Testis (tissue), 3 donors: ENCODE data around the gene ST7. TPM values are rescaled to one million over a fixed set of nuclear protein-coding genes. Genes with fewer than 3 reads are reported as not detected.

Experiments used
- DNase-seq: peaks from one replicate; pipeline ENCODE4 v3.0.0-alpha.2; 2019
- H3K27ac ChIP-seq, 2 donors: fragments of 200-600 bp; sonication (generic); one replicate each; pipeline ENCODE4 v1.5.1; 2019
- H3K27me3 ChIP-seq: fragments of 200-600 bp; sonication (generic); one replicate; pipeline ENCODE4 v1.5.1; 2019
- H3K36me3 ChIP-seq: fragments of 200-600 bp; sonication (generic); one replicate; pipeline ENCODE4 v1.5.1; 2017; ENCODE audit warnings: low read depth; ENCODE audit errors: missing control alignments
- H3K4me1 ChIP-seq: fragments of 200-600 bp; sonication (generic); one replicate; pipeline ENCODE4 v1.5.1; 2019
- H3K4me3 ChIP-seq, 2 donors: fragments of 200-600 bp; sonication (generic); one replicate each; pipeline ENCODE4 v1.5.1; 2017 to 2019
- H3K9me3 ChIP-seq: fragments of 200-600 bp; sonication (generic); one replicate; pipeline ENCODE4 v1.5.1; 2017
- POLR2A ChIP-seq: fragments of 450-650 bp; IDR thresholded peaks from one replicate; pipeline ENCODE4 v1.6.1; 2017; ENCODE audit warnings: antibody characterized with exemption, mild to moderate bottlenecking, moderate library complexity
- WGBS, 2 donors: methylation state at CpG; one replicate each; pipeline ENCODE4 v1.1.5; 2018; 5-methylcytosine and 5-hydroxymethylcytosine counted together
- intact Hi-C: fragments of 100-400 bp; cut with DNase I; formaldehyde crosslinking; loops from one replicate; pipeline ENCODE4 v1.15.1; 2023; ENCODE audit warnings: low total_unique reads
- polyA plus RNA-seq: library from polyadenylated mRNA; stranded (reverse); fragments of 350-450 nt; fragmentation: Illumina TruSeq; extraction: RNeasy Lipid Tissue Mini Kit (QIAGEN cat#74804); gene quantifications from one replicate; pipeline ENCODE4 v1.2.3, GENCODE V29; 2014; ENCODE audit warnings: low read depth, low replicate concordance; ENCODE audit not compliant: insufficient read depth
- total RNA-seq, 2 donors: library from RNA; depleted of rRNA; stranded (reverse); fragments of >200 nt; gene quantifications; one replicate each; pipeline ENCODE4 v1.2.3, GENCODE V29; 2016
- TF ChIP-seq, protein P1 (sequence below), 3 experiments: fragments of 450-650 bp in 2 of 3; fragments of 200-600 bp in 1 of 3; sonication (generic) in 1 of 3; IDR thresholded peaks; one replicate each; pipeline ENCODE4 v1.5.1; 2016 to 2019; ENCODE audit warnings: antibody characterized with exemption in 3 of 3, mild to moderate bottlenecking in 2 of 3, moderate library complexity in 1 of 3

ST7 gene
- total and polyA plus RNA-seq, 3 donors from 2014 or later, result 15.9 to 25.3 (median 23.2) TPM

DNA sequence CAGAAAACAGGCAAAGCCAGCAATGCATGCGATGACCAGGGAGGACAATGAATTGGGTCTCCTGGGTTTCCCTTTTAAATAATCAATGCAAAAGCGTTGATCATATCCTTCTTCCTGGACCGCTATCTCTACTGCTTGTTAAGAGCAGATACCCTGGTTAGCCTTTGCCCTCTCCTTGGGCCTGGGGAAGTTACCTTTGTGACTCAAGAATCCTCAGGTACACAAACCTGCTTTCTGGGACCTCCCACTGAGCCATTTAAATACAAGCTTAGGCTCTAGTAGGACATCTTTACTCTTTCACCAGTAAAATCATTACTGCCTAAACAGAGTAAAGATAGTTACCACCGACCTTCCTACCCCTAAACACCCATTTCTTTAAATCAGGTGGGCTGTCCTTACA lies 195.7 kb downstream of the ST7 start:
- Histone ChIP-seq H3K4me3 (no peak overlapping the region), H3K9me3 (no peaks in the 10 kb centered on the region), H3K27me3 (no peaks in the 10 kb centered on the region), H3K4me1 (no peaks in the 10 kb centered on the region), H3K36me3 (no peaks in the 10 kb centered on the region), H3K27ac (no peak overlapping the region)
- no peak for DNase-seq
- TF ChIP-seq, protein P1, sequence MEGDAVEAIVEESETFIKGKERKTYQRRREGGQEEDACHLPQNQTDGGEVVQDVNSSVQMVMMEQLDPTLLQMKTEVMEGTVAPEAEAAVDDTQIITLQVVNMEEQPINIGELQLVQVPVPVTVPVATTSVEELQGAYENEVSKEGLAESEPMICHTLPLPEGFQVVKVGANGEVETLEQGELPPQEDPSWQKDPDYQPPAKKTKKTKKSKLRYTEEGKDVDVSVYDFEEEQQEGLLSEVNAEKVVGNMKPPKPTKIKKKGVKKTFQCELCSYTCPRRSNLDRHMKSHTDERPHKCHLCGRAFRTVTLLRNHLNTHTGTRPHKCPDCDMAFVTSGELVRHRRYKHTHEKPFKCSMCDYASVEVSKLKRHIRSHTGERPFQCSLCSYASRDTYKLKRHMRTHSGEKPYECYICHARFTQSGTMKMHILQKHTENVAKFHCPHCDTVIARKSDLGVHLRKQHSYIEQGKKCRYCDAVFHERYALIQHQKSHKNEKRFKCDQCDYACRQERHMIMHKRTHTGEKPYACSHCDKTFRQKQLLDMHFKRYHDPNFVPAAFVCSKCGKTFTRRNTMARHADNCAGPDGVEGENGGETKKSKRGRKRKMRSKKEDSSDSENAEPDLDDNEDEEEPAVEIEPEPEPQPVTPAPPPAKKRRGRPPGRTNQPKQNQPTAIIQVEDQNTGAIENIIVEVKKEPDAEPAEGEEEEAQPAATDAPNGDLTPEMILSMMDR (IDR thresholded peaks at IDR 0.05), result no peak
- TF ChIP-seq POLR2A, result no peak
- intact Hi-C loops, result no loop called here
- 95 to 97% methylated on average over 4 of the region's 4 CpGs for whole genome bisulfite sequencing, 2 donors

DNA sequence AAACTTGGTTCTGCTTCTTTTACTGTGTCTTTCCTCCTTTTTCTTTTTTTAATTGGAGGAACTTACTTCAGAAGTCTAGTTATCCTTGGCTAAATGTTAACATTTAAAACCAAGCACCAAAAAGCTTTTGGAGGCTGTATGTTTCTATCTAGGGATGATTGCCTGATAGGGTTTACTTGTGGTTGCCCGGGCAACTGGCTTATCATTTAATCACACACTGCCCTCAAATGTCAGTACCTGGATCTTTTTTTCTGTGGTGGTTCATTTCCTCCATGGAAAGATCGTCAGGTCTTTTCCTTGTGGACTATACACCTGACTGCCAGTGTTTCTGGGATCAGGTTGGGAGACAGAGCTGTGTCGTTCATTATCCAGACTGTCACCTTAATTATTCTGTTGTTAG lies 196.4 kb downstream of the ST7 start:
- Histone ChIP-seq H3K27me3 (no peaks in the 10 kb centered on the region), H3K4me3 (no peak overlapping the region), H3K27ac (no peak overlapping the region), H3K9me3 (no peaks in the 10 kb centered on the region), H3K4me1 (no peaks in the 10 kb centered on the region), H3K36me3 (no peaks in the 10 kb centered on the region)
- intact Hi-C loops, result no loop called here
- 79 to 94% methylated on average over 3 of the region's 3 CpGs for WGBS, 2 donors
- TF ChIP-seq, protein P1 (IDR thresholded peaks at IDR 0.05), result no peak
- no peak for TF ChIP-seq POLR2A
- DNase-seq, result no peak

DNA sequence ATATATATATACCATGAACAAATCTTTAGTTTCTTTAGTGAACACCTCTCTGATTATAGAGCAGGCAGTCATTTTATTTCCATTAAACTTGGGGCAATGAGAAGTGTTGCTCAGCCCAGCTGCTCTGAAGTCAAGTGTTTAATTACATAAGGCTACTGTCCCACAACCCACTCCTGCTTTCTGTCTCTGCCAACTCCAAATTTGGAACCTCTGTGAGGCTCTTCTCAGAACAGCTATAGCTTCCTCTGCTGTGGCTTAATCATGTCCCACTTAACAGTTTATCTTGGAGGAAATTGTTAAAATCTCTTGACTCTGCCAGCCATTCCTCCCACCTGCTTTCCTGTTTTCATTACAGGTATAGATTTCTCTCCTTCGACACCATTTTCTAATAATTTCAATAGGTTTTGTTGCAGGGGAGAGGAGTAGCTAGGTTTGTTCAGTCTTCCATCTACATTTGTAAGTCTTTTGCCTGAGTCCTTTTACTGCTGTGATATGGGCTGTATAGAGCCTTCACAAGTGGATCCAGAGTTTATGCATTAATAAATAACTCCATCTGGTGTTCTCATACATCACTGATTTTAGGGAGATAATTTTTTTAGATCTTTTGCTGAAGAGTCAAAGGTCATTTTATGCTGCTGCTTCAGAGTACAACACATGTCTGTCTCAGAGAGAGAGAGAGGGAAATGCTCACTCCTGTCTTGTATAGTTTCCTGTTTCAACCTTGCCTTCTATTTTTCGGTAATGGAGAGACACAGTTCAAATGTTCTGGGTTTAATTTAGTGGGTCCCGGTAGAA lies 199.1 kb downstream of the ST7 start:
- no peaks in the 10 kb centered on the region for H3K36me3 ChIP-seq
- H3K4me1 ChIP-seq, result no peaks in the 10 kb centered on the region
- H3K9me3 ChIP-seq, result no peaks in the 10 kb centered on the region
- 83 to 89% methylated on average over 3 of the region's 3 CpGs for WGBS, 2 donors
- no peak for DNase-seq
- H3K27ac ChIP-seq, result no peak overlapping the region
- no peak for TF ChIP-seq POLR2A
- TF ChIP-seq, protein P1 (IDR thresholded peaks at IDR 0.05), result no peak
- H3K4me3 ChIP-seq, result no peak overlapping the region
- H3K27me3 ChIP-seq, result no peaks in the 10 kb centered on the region
- intact Hi-C loops, result no loop called here

DNA sequence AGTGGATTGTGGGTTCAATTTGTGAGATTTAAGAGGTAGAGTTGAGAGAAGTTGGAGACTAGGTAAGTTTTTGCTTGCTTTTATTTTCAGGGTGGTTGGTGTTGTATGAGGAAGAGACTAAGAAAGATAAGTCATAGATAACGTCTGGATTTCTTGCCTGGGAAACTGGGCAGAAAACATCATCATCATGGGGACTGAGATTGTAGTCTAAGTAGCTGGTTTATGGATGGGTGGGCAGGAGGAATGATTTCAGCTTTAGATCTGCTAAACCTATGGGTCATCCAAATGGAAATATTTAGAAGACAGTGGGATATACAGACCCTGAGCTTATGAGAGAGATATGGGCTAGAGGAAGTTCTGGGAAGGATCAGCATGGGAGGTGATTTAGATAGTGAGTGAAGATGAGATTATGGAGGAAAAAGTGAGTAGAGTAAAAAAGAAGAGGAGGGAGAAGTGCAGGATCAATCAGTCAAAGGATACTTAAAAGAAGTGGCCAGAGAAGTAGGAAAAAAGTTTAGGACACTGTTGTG lies 199.8 kb downstream of the ST7 start:
- Histone ChIP-seq H3K36me3 (no peaks in the 10 kb centered on the region), H3K4me1 (no peaks in the 10 kb centered on the region), H3K27me3 (no peaks in the 10 kb centered on the region), H3K9me3 (no peaks in the 10 kb centered on the region), H3K27ac (no peak overlapping the region), H3K4me3 (no peak overlapping the region)
- intact Hi-C loops, result no loop called here
- no peak for DNase-seq
- TF ChIP-seq, protein P1 (IDR thresholded peaks at IDR 0.05), result no peak
- no peak for TF ChIP-seq POLR2A
- WGBS, 2 donors, result 72 to 79% methylated on average over 1 of the region's 1 CpG

DNA sequence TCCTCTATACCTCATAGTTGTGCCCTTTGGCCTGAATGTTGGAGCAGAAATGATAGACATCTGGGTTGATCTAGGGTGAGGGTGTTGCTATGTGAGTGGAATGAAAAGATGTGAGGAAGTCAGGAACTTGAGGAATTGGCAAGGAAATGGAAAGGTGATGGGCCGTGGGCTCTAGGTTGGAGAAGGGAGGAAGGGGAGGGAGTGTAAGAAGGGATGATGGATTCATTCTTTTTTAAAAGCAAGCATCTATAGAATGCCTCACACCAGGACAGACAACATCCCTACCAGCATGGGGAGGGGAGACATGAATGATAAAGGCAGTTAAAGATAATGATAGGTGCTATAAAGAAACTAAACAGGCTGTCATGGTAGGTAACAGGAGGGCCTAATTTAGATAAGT lies 201.4 kb downstream of the ST7 start:
- H3K9me3 ChIP-seq, result no peaks in the 10 kb centered on the region
- H3K4me1 ChIP-seq, result no peaks in the 10 kb centered on the region
- no peak for DNase-seq
- 95 to 100% methylated on average over 1 of the region's 1 CpG for WGBS, 2 donors
- no peaks in the 10 kb centered on the region for H3K36me3 ChIP-seq
- TF ChIP-seq, protein P1 (IDR thresholded peaks at IDR 0.05), result no peak
- H3K27me3 ChIP-seq, result no peaks in the 10 kb centered on the region
- H3K27ac ChIP-seq, result no peak overlapping the region
- intact Hi-C loops, result no loop called here
- H3K4me3 ChIP-seq, result no peak overlapping the region
